ENCODE results near the gene CACNA1B. TPM values are rescaled to one million over a fixed set of nuclear protein-coding genes. Genes with fewer than 3 reads are reported as not detected.

The CACNA1B gene
- total RNA-seq, 1 experiment from 2014 or later, result 1.7 TPM

DNA sequence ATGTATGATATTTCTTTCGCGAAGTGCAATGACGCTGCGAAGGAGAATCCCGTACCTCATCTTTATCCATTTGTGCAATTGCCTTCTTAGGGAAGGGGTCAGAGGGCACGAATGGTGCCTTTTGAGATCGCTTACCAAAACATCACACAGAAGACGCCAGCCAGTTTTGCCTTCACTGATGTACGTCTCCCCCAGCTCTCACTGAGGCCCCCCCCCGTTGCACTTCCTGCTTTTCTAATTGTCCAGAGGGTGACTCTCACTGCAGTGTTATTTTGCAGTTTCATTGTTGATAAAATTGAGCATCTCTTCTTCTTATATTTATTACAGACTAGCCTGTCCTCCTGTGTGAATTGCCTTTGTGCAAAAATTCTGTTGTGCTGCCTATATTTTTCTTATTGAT lies 39.0 kb upstream of the CACNA1B start:
- Histone ChIP-seq H3K9ac (ENCODE audit: low read length) (no peak overlapping the region), H3K27ac (ENCODE audit: low read depth, low read length) (no peak overlapping the region), H3K4me1 (ENCODE audit: control insufficient read depth in 1 of 2, insufficient read depth in 2 of 2, low read length in 2 of 2) (no peaks in the 10 kb centered on the region), H4K20me1 (ENCODE audit: insufficient read depth) (no peaks in the 10 kb centered on the region), H3K9me3 (ENCODE audit: control insufficient read depth in 1 of 2, insufficient read depth in 1 of 2, low read depth in 1 of 2, low read length in 2 of 2) (no peaks in the 10 kb centered on the region), H3K27me3 (ENCODE audit: insufficient read depth, low read length) (no peaks in the 10 kb centered on the region), H3K4me2 (ENCODE audit: low read length) (no peak overlapping the region), H3K36me3 (ENCODE audit: control insufficient read depth in 1 of 2, insufficient read depth in 2 of 2, low read length in 2 of 2) (peaks cover 0 to 5% of the 10 kb centered on the region in 2 experiments; a peak in 2 of 4 replicates), H3K79me2 (ENCODE audit: insufficient read depth, low read length) (no peaks in the 10 kb centered on the region), H2AFZ (ENCODE audit: low read depth, low read length, poor library complexity, severe bottlenecking) (no peak overlapping the region), H3K9me2 (ENCODE audit: insufficient read depth) (no peaks in the 10 kb centered on the region), H3K4me3 (replicated peaks in 1 of 2; ENCODE audit: low read depth in 1 of 2, low read length in 2 of 2) (no peak overlapping the region)
- ChIA-PET POLR2A (no interaction called here), CTCF (no interaction called here), RAD21 (ENCODE audit: low non-redundant PET in 1 of 2, low total read pairs in 2 of 2, uncharacterized antibody in 2 of 2, unreplicated experiment in 2 of 2) (no interaction called here)
- TF ChIP-seq CBX3 (IDR thresholded peaks at IDR 0.05; ENCODE audit: low read depth) (no peak), REST (IDR thresholded peaks at IDR 0.05; ENCODE audit: low read depth) (no peak), ATF3 (IDR thresholded peaks at IDR 0.05) (no peak), ELF1 (IDR thresholded peaks at IDR 0.05; ENCODE audit: borderline replicate concordance, low read depth) (no peak), POLR2AphosphoS5 (IDR thresholded peaks at IDR 0.05; ENCODE audit: low read depth, low read length) (no peak), SRF (IDR thresholded peaks at IDR 0.05; ENCODE audit: low read depth) (no peak), POLR2A (IDR thresholded peaks at IDR 0.05; ENCODE audit: borderline replicate concordance, extremely low read depth, insufficient read depth, insufficient read length) (no peak), ZFX (IDR thresholded peaks at IDR 0.05) (no peak)
- BruUV-seq (replicated peaks), result no TSS peak
- ATAC-seq (no peak), DNase-seq (ENCODE audit: low read depth, low spot score) (no peak)
- intact Hi-C loops (cut with micrococcal nuclease), result no loop called here

DNA sequence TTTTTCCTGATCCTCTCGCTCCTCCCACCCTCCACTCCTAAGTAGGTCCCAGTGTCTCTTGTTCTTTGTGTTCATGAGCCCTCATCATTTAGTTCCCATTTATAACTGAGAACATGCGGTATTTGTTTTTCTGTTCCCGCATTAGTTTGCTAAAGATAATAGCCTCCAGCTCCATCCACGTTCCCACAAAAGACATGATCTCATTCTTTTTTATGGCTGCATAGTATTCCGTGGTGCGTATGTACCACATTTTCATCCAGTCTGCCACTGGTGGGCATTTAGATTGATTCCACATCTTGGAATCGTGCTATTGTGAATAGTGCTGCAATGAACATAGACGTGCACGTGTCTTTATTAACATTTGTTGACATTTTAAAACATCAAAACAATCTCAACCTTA lies 34.2 kb upstream of the CACNA1B start:
- RAD21 ChIA-PET (ENCODE audit: low non-redundant PET in 1 of 2, low total read pairs in 2 of 2, uncharacterized antibody in 2 of 2, unreplicated experiment in 2 of 2), result no interaction called here
- H3K4me1 ChIP-seq (ENCODE audit: control insufficient read depth in 1 of 2, insufficient read depth in 2 of 2, low read length in 2 of 2), result no peaks in the 10 kb centered on the region
- CTCF ChIA-PET, result no interaction called here
- no peak overlapping the region for H2AFZ ChIP-seq (ENCODE audit: low read depth, low read length, poor library complexity, severe bottlenecking)
- H3K4me3 ChIP-seq (replicated peaks in 1 of 2; ENCODE audit: low read depth in 1 of 2, low read length in 2 of 2), result no peak overlapping the region
- POLR2A ChIA-PET, result no interaction called here
- no peak for ATAC-seq
- no peaks in the 10 kb centered on the region for H3K79me2 ChIP-seq (ENCODE audit: insufficient read depth, low read length)
- no peaks in the 10 kb centered on the region for H3K36me3 ChIP-seq (ENCODE audit: control insufficient read depth in 1 of 2, insufficient read depth in 2 of 2, low read length in 2 of 2)
- H3K4me2 ChIP-seq (ENCODE audit: low read length), result no peak overlapping the region
- intact Hi-C loops (cut with micrococcal nuclease), result no loop called here
- no peak for DNase-seq (ENCODE audit: low read depth, low spot score)
- H3K9me2 ChIP-seq (ENCODE audit: insufficient read depth), result no peaks in the 10 kb centered on the region
- H3K27me3 ChIP-seq (ENCODE audit: insufficient read depth, low read length), result no peaks in the 10 kb centered on the region
- H3K9ac ChIP-seq (ENCODE audit: low read length), result no peak overlapping the region
- BruUV-seq (replicated peaks), result no TSS peak
- no peaks in the 10 kb centered on the region for H3K9me3 ChIP-seq (ENCODE audit: control insufficient read depth in 1 of 2, insufficient read depth in 1 of 2, low read depth in 1 of 2, low read length in 2 of 2)
- H3K27ac ChIP-seq (ENCODE audit: low read depth, low read length), result no peak overlapping the region
- no peaks in the 10 kb centered on the region for H4K20me1 ChIP-seq (ENCODE audit: insufficient read depth)
- no peak for TF ChIP-seq EZH2 (IDR thresholded peaks at IDR 0.05)
- TF ChIP-seq ELF1 (IDR thresholded peaks at IDR 0.05; ENCODE audit: borderline replicate concordance, low read depth), result no peak
- TF ChIP-seq, protein P1, sequence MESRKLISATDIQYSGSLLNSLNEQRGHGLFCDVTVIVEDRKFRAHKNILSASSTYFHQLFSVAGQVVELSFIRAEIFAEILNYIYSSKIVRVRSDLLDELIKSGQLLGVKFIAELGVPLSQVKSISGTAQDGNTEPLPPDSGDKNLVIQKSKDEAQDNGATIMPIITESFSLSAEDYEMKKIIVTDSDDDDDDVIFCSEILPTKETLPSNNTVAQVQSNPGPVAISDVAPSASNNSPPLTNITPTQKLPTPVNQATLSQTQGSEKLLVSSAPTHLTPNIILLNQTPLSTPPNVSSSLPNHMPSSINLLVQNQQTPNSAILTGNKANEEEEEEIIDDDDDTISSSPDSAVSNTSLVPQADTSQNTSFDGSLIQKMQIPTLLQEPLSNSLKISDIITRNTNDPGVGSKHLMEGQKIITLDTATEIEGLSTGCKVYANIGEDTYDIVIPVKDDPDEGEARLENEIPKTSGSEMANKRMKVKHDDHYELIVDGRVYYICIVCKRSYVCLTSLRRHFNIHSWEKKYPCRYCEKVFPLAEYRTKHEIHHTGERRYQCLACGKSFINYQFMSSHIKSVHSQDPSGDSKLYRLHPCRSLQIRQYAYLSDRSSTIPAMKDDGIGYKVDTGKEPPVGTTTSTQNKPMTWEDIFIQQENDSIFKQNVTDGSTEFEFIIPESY (IDR thresholded peaks at IDR 0.05; ENCODE audit: extremely low read depth, insufficient replicate concordance, low read length), result no peak
- no peak for TF ChIP-seq SP1 (IDR thresholded peaks at IDR 0.05; ENCODE audit: low read depth)
- TF ChIP-seq CEBPB (IDR thresholded peaks at IDR 0.05; ENCODE audit: low read depth), result no peak
- TF ChIP-seq TCF7L2 (IDR thresholded peaks at IDR 0.05; ENCODE audit: borderline replicate concordance, extremely low read depth, insufficient read depth, insufficient read length), result no peak
- no peak for TF ChIP-seq FOSL1 (IDR thresholded peaks at IDR 0.05; ENCODE audit: low read depth)
